T-helper 1 cell (primary cell): ENCODE results near the gene CCDC144A.
"Not testable (repeated sequence)": the region's sequence is repeated elsewhere in the genome, so short reads cannot be mapped to it uniquely, and the experiment has no call there.

Source experiments
- DNase-seq, 5 donors: peaks; one replicate each; pipeline ENCODE4 v3.0.0-alpha.2; 2012 to 2020
- total RNA-seq, 4 donors: gene quantifications; one replicate each; lab custom pipeline; 2026; lab: John Stamatoyannopoulos, UW

The CCDC144A gene
- 0 to 17.9 (median 5.6) reads per million in 4 donors for total RNA-seq

GRCh38 chr17:16689731-16690281, at the start of gene CCDC144A:
CCDC144A (plus strand) TSS chr17:16690241; CDS start chr17:16690401, 160 bp downstream.
- peak in 4 of 5 donors; percentile 17 to 60 (median 42) for DNase-seq

GRCh38 chr17:16649585-16649984, 40.5 kb upstream of the CCDC144A start:
- DNase-seq = no peak

GRCh38 chr17:16652252-16652651, 37.8 kb upstream of the CCDC144A start:
- no peak for DNase-seq

- DNase-seq = no peak
Observed at GRCh38 chr17:16652847-16653366, 37.1 kb upstream of the CCDC144A start.

- DNase-seq = peak; percentile 72 to 86 (median 83)
Observed at GRCh38 chr17:16653367-16654041, 36.5 kb upstream of the CCDC144A start, which contains the start of gene ZNF624. ZNF624 (minus strand) TSS chr17:16653850.

- DNase-seq = no peak
Observed at GRCh38 chr17:16661217-16661616, 28.8 kb upstream of the CCDC144A start.

- DNase-seq = no peak
Observed at GRCh38 chr17:16662936-16663335, 27.1 kb upstream of the CCDC144A start.

- DNase-seq = not testable (repeated sequence)
Observed at GRCh38 chr17:16666553-16666906, 23.5 kb upstream of the CCDC144A start.

GRCh38 chr17:16666907-16667636, 23.0 kb upstream of the CCDC144A start:
- DNase-seq = peak in 1 of 5 donors; percentile 8

GRCh38 chr17:16676676-16677268, 13.3 kb upstream of the CCDC144A start:
- DNase-seq = no peak

- DNase-seq = not testable (repeated sequence)
Observed at GRCh38 chr17:16683290-16684138, 6.5 kb upstream of the CCDC144A start.

- DNase-seq = not testable (repeated sequence)
Observed at GRCh38 chr17:16686019-16686418, 4.0 kb upstream of the CCDC144A start.

- not testable (repeated sequence) for DNase-seq
Observed at GRCh38 chr17:16687151-16687550, 2.9 kb upstream of the CCDC144A start.

GRCh38 chr17:16690447-16690846, 406 bp downstream of the CCDC144A start:
- DNase-seq = not testable (repeated sequence)

GRCh38 chr17:16697603-16698002, 7.6 kb downstream of the CCDC144A start:
- DNase-seq = not testable (repeated sequence)

- not testable (repeated sequence) for DNase-seq
Observed at GRCh38 chr17:16745492-16746203, 55.6 kb downstream of the CCDC144A start.

- not testable (repeated sequence) for DNase-seq
Observed at GRCh38 chr17:16746571-16746970, 56.5 kb downstream of the CCDC144A start.

GRCh38 chr17:16750515-16750914, 60.5 kb downstream of the CCDC144A start:
- not testable (repeated sequence) for DNase-seq

GRCh38 chr17:16751224-16751923, 61.3 kb downstream of the CCDC144A start:
- DNase-seq = not testable (repeated sequence)

GRCh38 chr17:16751924-16752287, 61.9 kb downstream of the CCDC144A start:
- not testable (repeated sequence) for DNase-seq

- not testable (repeated sequence) for DNase-seq
Observed at GRCh38 chr17:16757520-16757919, 67.5 kb downstream of the CCDC144A start.
